ENCODE measurements around the gene CKAP5. TPM values are rescaled to one million over a fixed set of nuclear protein-coding genes. Genes with fewer than 3 reads are reported as not detected.

CKAP5 gene
- total and polyA plus RNA-seq, 4 donors: 96.2 to 187 (median 128) TPM

GRCh38 chr11:46726206-46726862 is 119.7 kb downstream of the CKAP5 start:
- WGBS (ENCODE audit: insufficient coverage): 95% methylated on average over 26 of the region's 26 CpGs
- DNase-seq (ENCODE audit: low read depth in 4 of 6, low spot score in 6 of 6): no peak
- no peaks in the 10 kb centered on the region for H3K27me3 ChIP-seq (ENCODE audit: control insufficient read depth, insufficient read depth, low read length)

GRCh38 chr11:46725338-46726205 is 120.5 kb downstream of the CKAP5 start:
- Histone ChIP-seq H3K9me3 (ENCODE audit: control insufficient read depth, insufficient read depth, low read length) (no peaks in the 10 kb centered on the region), H3K27ac (ENCODE audit: low read depth, low read length) (no peak overlapping the region), H3K4me3 (ENCODE audit: low read depth, low read length) (no peak overlapping the region), H3K4me1 (ENCODE audit: control insufficient read depth, insufficient read depth, low read length) (no peaks in the 10 kb centered on the region), H3K36me3 (ENCODE audit: control insufficient read depth, insufficient read depth, low read length) (peaks cover 3% of the 10 kb centered on the region), H3K27me3 (ENCODE audit: control insufficient read depth, insufficient read depth, low read length) (no peaks in the 10 kb centered on the region)
- WGBS (ENCODE audit: insufficient coverage): 91% methylated on average over 17 of the region's 19 CpGs
- DNase-seq (ENCODE audit: low read depth in 4 of 6, low spot score in 6 of 6): no peak

More at GRCh38 chr11:46726206-46726862, 119.7 kb downstream of the CKAP5 start:
- Histone ChIP-seq H3K4me1 (ENCODE audit: control insufficient read depth, insufficient read depth, low read length) (no peaks in the 10 kb centered on the region), H3K36me3 (ENCODE audit: control insufficient read depth, insufficient read depth, low read length) (peaks cover 3% of the 10 kb centered on the region), H3K9me3 (ENCODE audit: control insufficient read depth, insufficient read depth, low read length) (no peaks in the 10 kb centered on the region), H3K27ac (ENCODE audit: low read depth, low read length) (no peak overlapping the region), H3K4me3 (ENCODE audit: low read depth, low read length) (no peak overlapping the region)

GRCh38 chr11:46724088-46724487 is 122.0 kb downstream of the CKAP5 start:
- no peak for DNase-seq (ENCODE audit: low read depth in 4 of 6, low spot score in 6 of 6)
- H3K27me3 ChIP-seq (ENCODE audit: control insufficient read depth, insufficient read depth, low read length): no peaks in the 10 kb centered on the region
- no peaks in the 10 kb centered on the region for H3K4me1 ChIP-seq (ENCODE audit: control insufficient read depth, insufficient read depth, low read length)
- H3K9me3 ChIP-seq (ENCODE audit: control insufficient read depth, insufficient read depth, low read length): no peaks in the 10 kb centered on the region
- H3K27ac ChIP-seq (ENCODE audit: low read depth, low read length): no peak overlapping the region
- no peak overlapping the region for H3K4me3 ChIP-seq (ENCODE audit: low read depth, low read length)
- peaks cover 3% of the 10 kb centered on the region for H3K36me3 ChIP-seq (ENCODE audit: control insufficient read depth, insufficient read depth, low read length)
- 42% methylated on average over 7 of the region's 8 CpGs for WGBS (ENCODE audit: insufficient coverage)

GRCh38 chr11:46723359-46723680 is 122.8 kb downstream of the CKAP5 start:
- no peaks in the 10 kb centered on the region for H3K27me3 ChIP-seq (ENCODE audit: control insufficient read depth, insufficient read depth, low read length)
- H3K27ac ChIP-seq (ENCODE audit: low read depth, low read length): no peak overlapping the region
- no peak for DNase-seq (ENCODE audit: low read depth in 4 of 6, low spot score in 6 of 6)
- H3K36me3 ChIP-seq (ENCODE audit: control insufficient read depth, insufficient read depth, low read length): peaks cover 3% of the 10 kb centered on the region
- no peaks in the 10 kb centered on the region for H3K9me3 ChIP-seq (ENCODE audit: control insufficient read depth, insufficient read depth, low read length)
- H3K4me1 ChIP-seq (ENCODE audit: control insufficient read depth, insufficient read depth, low read length): no peaks in the 10 kb centered on the region
- 79% methylated on average over 7 of the region's 8 CpGs for WGBS (ENCODE audit: insufficient coverage)
- H3K4me3 ChIP-seq (ENCODE audit: low read depth, low read length): no peak overlapping the region

GRCh38 chr11:46722566-46723358 is 123.3 kb downstream of the CKAP5 start:
- Histone ChIP-seq H3K36me3 (ENCODE audit: control insufficient read depth, insufficient read depth, low read length) (peaks cover 3% of the 10 kb centered on the region), H3K4me1 (ENCODE audit: control insufficient read depth, insufficient read depth, low read length) (no peaks in the 10 kb centered on the region), H3K27me3 (ENCODE audit: control insufficient read depth, insufficient read depth, low read length) (no peaks in the 10 kb centered on the region), H3K4me3 (ENCODE audit: low read depth, low read length) (no peak overlapping the region), H3K27ac (ENCODE audit: low read depth, low read length) (no peak overlapping the region), H3K9me3 (ENCODE audit: control insufficient read depth, insufficient read depth, low read length) (no peaks in the 10 kb centered on the region)
- DNase-seq (ENCODE audit: low read depth in 4 of 6, low spot score in 6 of 6): no peak
- 90% methylated on average over 11 of the region's 11 CpGs for WGBS (ENCODE audit: insufficient coverage)

- Histone ChIP-seq H3K4me1 (ENCODE audit: control insufficient read depth, insufficient read depth, low read length) (no peaks in the 10 kb centered on the region), H3K27me3 (ENCODE audit: control insufficient read depth, insufficient read depth, low read length) (no peaks in the 10 kb centered on the region), H3K9me3 (ENCODE audit: control insufficient read depth, insufficient read depth, low read length) (no peaks in the 10 kb centered on the region), H3K4me3 (ENCODE audit: low read depth, low read length) (no peak overlapping the region), H3K27ac (ENCODE audit: low read depth, low read length) (no peak overlapping the region), H3K36me3 (ENCODE audit: control insufficient read depth, insufficient read depth, low read length) (peaks cover under 1% of the 10 kb centered on the region)
- 94% methylated on average over 5 of the region's 6 CpGs for WGBS (ENCODE audit: insufficient coverage)
- no peak for DNase-seq (ENCODE audit: low read depth in 4 of 6, low spot score in 6 of 6)
Measured at GRCh38 chr11:46721286-46721685, 124.8 kb downstream of the CKAP5 start.

GRCh38 chr11:46719543-46720218 is 126.4 kb downstream of the CKAP5 start:
- H3K27ac ChIP-seq (ENCODE audit: low read depth, low read length): no peak overlapping the region
- no peaks in the 10 kb centered on the region for H3K4me1 ChIP-seq (ENCODE audit: control insufficient read depth, insufficient read depth, low read length)
- no peaks in the 10 kb centered on the region for H3K36me3 ChIP-seq (ENCODE audit: control insufficient read depth, insufficient read depth, low read length)
- no peaks in the 10 kb centered on the region for H3K27me3 ChIP-seq (ENCODE audit: control insufficient read depth, insufficient read depth, low read length)
- WGBS (ENCODE audit: insufficient coverage): 86% methylated on average over 24 of the region's 25 CpGs
- no peaks in the 10 kb centered on the region for H3K9me3 ChIP-seq (ENCODE audit: control insufficient read depth, insufficient read depth, low read length)
- no peak for DNase-seq (ENCODE audit: low read depth in 4 of 6, low spot score in 6 of 6)
- H3K4me3 ChIP-seq (ENCODE audit: low read depth, low read length): no peak overlapping the region

- DNase-seq (ENCODE audit: low read depth in 4 of 6, low spot score in 6 of 6): no peak
- Histone ChIP-seq H3K27ac (ENCODE audit: low read depth, low read length) (no peak within 1 kb of the TSS), H3K9me3 (ENCODE audit: control insufficient read depth, insufficient read depth, low read length) (no peaks in the 10 kb centered on the region), H3K4me3 (ENCODE audit: low read depth, low read length) (no peak within 1 kb of the TSS), H3K4me1 (ENCODE audit: control insufficient read depth, insufficient read depth, low read length) (no peaks in the 10 kb centered on the region), H3K36me3 (ENCODE audit: control insufficient read depth, insufficient read depth, low read length) (no peaks in the 10 kb centered on the region), H3K27me3 (ENCODE audit: control insufficient read depth, insufficient read depth, low read length) (no peaks in the 10 kb centered on the region)
- WGBS (ENCODE audit: insufficient coverage): 23% methylated on average over 7 of the region's 7 CpGs
Measured at GRCh38 chr11:46719048-46719542, 127.0 kb downstream of the CKAP5 start, which contains the start of gene F2. Gene F2, plus strand, starts transcription at chr11:46719213. Its CDS starts 23 bp downstream, at chr11:46719236.

All from spinal cord (tissue), 10 donors.